ENCODE measurements around the gene TBC1D23.
"Not testable (repeated sequence)": the region's sequence is repeated elsewhere in the genome, so short reads cannot be mapped to it uniquely, and the experiment has no call there.

TBC1D23 gene

GRCh38 chr3:100260685-100261484 lies at the start of gene TBC1D23:
Gene TBC1D23 (plus strand): TSS chr3:100260992. CDS start chr3:100261019, 27 bp downstream.
- DNase-seq (ENCODE audit: low read depth, low spot score), result peak; percentile 98

DNA sequence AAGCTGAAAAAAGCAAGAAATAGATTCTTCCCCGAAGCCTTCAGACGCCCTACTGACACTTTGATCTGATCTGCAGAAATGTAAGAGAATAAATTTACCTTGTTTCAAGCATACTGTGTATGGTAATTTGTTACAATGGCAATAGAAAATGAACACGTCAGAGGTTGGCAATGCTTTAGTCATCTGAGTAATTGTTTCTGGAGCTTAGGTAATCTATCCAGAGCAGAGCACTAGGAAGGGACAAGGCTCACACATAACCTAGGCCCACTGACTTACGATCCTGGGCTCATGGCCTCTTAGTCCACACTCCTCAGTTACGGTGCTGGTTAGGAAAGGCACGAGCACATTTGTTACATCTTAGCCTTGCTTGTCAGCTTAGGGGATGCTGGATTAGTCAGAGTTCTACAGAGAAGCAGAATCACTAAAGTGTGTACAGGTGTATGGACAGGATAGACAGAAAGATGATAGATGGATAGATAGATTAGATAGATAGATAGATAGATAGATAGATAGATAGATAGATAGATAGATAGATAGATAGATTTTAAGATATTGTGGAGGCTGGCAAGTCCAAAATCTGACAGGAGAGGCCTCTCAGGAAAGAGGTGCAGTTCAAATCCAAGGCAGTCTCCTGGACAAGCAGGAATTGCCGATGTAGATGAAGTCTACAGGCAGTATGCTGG lies 46.8 kb upstream of the TBC1D23 start:
- no peak for DNase-seq (ENCODE audit: low read depth, low spot score)

DNA sequence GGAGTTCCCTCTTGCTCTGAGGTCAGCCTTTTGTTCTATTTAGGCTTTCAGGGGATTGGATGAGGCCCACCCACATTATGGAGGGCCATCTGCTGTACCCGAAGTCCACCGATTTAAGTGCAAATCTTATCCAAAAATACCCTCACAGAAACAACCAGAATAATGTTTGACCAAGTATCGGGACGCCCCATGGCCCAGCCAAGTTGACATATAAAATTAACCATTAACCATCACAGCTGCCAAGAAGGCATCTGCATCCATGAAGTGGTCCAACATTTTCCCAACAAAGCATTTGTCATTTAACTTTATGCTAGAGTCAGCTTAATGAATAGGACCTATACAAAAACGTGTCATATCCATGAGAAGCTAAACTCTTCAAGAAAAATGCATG lies 46.2 kb upstream of the TBC1D23 start:
- no peak for DNase-seq (ENCODE audit: low read depth, low spot score)

DNA sequence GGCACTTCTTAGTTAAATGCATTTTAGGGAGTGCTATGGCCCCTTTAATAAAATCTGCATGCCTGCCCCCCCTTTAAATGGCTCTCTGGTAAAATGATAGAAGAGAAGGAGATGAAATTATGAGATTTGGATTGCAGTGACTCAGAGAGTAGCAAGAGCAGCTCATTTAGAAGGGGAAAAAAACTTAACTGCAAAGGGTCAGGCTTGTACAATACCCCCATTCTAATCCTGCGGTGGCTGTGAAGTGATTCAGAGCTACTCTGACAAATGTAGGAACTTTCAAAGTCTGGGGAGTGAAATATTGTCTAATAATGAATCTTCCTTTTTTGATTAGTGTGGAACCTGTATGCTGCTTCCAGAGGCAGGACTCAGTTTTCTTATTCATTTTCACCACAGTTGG lies 44.1 kb upstream of the TBC1D23 start:
- DNase-seq (ENCODE audit: low read depth, low spot score), result no peak

GRCh38 chr3:100221159-100221558 lies 39.6 kb upstream of the TBC1D23 start:
- no peak for DNase-seq (ENCODE audit: low read depth, low spot score)

GRCh38 chr3:100225193-100225592 lies 35.6 kb upstream of the TBC1D23 start:
- no peak for DNase-seq (ENCODE audit: low read depth, low spot score)

GRCh38 chr3:100225883-100226282 lies 34.9 kb upstream of the TBC1D23 start:
- DNase-seq (ENCODE audit: low read depth, low spot score), result no peak

DNA sequence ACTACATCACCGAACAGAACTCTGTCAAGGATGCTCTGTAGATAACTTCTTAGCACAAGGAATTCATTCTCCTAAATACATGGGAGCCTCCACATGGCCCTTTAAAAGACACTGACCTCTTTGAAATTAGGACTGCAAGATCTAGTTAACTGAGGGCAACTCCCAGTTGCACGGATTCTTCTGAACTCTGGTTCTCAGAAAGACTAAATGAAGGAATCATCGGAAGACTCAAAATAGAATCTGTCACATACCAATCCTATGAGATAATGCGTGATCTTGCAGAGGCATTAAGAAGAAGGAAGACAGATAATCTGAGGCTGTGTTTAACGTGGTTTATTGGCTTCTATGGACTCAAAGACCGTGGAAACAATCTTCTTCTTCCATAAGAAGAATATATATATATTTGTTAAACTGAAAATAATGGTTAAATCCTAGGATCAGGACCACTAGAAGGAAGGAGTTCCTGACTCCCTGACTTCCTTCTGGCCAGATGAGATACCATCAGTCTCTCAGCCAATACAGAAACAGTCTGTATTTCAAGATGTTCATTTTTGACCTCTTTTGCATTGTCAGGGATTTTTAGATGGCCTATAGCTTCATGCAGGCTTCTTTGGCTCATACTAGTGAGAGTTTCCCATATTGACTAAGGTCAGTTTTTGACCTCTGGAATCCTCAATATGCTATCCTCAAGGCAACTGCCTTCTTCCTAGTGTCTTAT lies 33.9 kb upstream of the TBC1D23 start:
- no peak for DNase-seq (ENCODE audit: low read depth, low spot score)

- no peak for DNase-seq (ENCODE audit: low read depth, low spot score)
Observed at GRCh38 chr3:100227511-100227921, 33.3 kb upstream of the TBC1D23 start.

- no peak for DNase-seq (ENCODE audit: low read depth, low spot score)
Observed at GRCh38 chr3:100228247-100228646, 32.5 kb upstream of the TBC1D23 start.

DNA sequence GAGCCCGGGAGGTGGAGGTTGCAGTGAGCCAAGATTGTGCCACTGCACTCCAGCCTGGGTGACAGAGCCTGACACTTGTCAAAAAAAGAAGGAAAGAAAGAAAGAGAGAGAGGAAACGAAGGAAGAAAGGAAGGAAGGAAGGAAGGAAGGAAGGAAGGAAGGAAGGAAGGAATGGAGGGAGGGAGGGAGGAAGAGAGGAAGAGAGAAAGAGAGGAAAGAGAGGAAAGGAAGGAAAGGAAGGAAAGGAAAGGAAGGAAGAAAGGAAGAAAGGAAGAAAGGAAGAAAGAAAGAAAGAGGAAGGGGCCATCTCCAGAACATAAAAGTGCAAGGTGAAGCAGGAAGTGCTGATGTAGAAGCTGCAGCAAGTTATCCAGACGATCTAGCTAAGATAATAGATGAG lies 31.6 kb upstream of the TBC1D23 start:
- DNase-seq (ENCODE audit: low read depth, low spot score), result not testable (repeated sequence)

DNA sequence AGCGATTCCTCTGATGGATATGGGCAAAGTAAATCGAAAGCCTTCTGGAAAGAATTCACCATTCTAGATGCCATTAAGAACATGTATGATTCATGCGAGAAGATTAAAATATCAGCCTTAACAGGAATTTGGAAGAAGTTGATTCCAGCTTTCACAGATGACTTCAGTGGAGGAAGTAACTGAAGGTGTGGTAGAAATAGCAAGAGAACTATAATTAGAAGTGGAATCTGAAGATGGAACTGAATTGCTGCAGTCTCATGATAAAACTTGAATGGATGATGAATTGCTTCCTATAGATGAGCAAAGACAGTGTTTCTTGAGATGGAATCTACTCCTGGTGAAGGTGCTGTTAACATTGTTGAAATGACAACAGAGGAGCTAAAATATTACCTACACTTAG lies 30.1 kb upstream of the TBC1D23 start:
- DNase-seq (ENCODE audit: low read depth, low spot score), result no peak

GRCh38 chr3:100231668-100232067 lies 29.1 kb upstream of the TBC1D23 start:
- no peak for DNase-seq (ENCODE audit: low read depth, low spot score)

GRCh38 chr3:100234364-100234763 lies 26.4 kb upstream of the TBC1D23 start:
- DNase-seq (ENCODE audit: low read depth, low spot score), result no peak

DNA sequence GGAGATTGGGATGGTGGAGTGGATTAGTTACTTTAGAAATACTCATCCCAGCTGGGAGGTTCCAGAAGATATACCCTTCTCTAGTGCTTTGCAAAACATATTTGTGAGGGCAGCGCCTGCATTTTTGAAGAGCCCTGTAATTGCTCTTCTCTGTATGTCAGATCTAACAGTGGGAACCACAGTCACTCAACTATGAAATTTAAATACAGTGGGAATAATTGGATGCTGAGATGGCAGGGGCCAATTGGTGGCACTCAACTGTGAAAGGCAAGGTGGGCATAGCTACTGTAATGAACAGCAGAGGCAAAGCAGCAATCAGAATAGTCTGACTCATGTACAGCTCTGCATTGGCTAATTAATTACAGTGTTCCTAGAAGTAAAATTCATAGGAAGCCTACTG lies 22.2 kb upstream of the TBC1D23 start:
- no peak for DNase-seq (ENCODE audit: low read depth, low spot score)

DNA sequence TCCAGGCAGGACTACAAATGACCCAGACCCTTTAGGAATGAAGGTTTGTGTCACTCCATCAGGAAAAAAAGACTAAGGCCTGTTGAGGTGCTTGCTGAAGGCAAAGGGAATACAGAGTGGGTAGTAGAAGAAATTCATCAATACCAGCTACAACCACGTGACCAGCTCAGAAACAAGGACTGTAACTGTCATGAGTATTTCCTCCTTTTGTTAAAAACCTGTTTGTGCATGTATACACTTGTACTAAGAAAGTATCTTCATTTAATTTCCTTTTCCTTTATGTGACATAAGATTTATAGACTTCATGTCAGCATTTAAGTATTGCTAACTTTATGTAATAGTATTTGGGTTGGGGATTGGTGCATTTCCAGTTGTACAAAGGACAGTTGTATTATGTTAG lies 18.3 kb upstream of the TBC1D23 start:
- DNase-seq (ENCODE audit: low read depth, low spot score), result not testable (repeated sequence)

DNA sequence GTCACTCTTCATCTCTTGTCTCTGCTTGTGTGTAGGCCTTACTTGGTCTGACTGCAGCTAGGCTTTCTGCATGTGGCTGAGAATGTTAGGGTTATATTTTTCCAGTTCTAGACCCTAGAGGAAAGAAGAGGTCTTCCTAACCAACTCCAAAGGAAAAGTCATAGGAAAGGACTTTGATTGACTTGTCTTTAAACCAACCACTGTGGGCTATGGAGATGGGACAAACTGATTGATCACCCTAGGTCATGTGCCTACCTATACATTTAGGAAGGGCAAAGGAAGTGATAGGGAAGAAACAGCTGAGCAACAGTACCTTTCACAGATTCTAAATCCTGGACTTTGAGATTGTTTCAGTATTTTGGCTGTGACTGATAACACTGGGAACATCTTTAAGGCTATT lies 16.5 kb upstream of the TBC1D23 start:
- no peak for DNase-seq (ENCODE audit: low read depth, low spot score)

DNA sequence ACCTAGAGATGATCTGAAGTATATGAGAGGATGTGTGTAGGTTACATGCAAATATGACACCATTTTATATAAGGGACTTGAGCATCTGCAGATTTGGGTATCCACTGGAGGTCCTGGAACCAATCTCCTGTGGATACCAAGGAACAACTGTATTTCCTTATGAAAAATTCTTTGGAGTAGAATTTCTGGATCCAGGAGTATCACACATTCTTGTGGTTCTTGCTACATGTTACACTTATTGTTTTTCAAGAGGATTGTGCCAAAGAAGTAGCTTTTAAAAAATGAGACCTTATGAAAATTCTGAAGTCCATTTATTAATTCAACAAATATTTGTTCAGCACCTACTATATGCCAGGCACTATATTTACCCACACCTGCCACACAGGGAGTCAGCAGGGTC lies 15.7 kb upstream of the TBC1D23 start:
- DNase-seq (ENCODE audit: low read depth, low spot score), result no peak

DNA sequence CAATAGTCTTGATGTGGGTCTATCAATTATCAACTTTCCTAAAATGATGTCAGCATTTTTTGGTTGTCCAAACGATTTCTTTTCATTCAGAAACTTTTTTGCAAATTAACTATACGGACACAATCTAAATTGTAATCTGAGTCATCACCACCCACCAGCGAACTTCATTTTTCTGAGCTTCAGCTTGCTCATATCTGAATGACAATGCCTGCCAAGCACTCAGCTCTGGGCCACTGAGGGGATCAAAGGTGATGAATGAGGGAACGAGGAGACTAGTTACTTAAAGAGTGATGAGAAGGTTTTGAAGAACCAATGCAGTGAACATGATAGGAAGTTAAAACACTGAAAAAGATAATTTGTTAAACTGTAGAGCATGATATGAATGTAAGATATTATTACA lies 14.9 kb upstream of the TBC1D23 start:
- no peak for DNase-seq (ENCODE audit: low read depth, low spot score)

- no peak for DNase-seq (ENCODE audit: low read depth, low spot score)
Observed at GRCh38 chr3:100246999-100247398, 13.8 kb upstream of the TBC1D23 start.

- no peak for DNase-seq (ENCODE audit: low read depth, low spot score)
Observed at GRCh38 chr3:100252001-100252400, 8.8 kb upstream of the TBC1D23 start.

DNA sequence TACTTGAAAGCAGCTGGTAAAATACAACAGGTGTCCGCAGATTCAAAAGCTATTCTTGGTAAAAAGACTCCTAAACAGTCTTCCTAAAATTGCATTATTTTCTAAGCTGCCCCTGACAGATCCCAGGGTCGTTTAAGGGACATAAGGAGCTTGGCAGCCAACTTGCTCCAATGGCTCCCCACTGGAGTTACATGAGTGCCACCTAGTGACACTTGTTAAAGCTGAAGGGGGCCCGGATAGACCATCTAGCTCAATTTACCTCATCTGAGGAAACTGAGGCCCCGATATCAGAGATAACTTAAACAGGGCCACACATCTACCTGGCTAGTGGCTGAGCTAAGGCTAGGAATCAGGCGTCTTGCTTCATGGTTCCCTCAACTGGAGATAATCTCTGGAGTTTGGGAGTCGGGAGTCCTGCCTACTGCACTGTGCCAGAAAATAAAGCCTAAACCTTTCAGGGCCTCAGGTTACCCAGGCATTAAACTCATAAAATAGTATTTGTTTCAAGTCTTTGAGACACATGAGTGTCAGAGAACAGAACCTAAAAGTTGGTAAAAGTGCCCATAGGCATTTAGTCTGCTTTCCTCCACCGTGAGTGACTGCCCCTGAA lies 6.5 kb upstream of the TBC1D23 start:
- no peak for DNase-seq (ENCODE audit: low read depth, low spot score)

Measured in brain pericyte (primary cell).